Measurements from ENCODE around the gene SLC23A2.
"Not testable (repeated sequence)": the region's sequence is repeated elsewhere in the genome, so short reads cannot be mapped to it uniquely, and the experiment has no call there.

SLC23A2 gene

GRCh38 chr20:5001174-5002076, at the start of gene SLC23A2:
Gene SLC23A2, minus strand, starts transcription at chr20:5001510. Its CDS starts 68,948 bp downstream, at chr20:4932562.
- DNase-seq: peak; percentile 27

DNA sequence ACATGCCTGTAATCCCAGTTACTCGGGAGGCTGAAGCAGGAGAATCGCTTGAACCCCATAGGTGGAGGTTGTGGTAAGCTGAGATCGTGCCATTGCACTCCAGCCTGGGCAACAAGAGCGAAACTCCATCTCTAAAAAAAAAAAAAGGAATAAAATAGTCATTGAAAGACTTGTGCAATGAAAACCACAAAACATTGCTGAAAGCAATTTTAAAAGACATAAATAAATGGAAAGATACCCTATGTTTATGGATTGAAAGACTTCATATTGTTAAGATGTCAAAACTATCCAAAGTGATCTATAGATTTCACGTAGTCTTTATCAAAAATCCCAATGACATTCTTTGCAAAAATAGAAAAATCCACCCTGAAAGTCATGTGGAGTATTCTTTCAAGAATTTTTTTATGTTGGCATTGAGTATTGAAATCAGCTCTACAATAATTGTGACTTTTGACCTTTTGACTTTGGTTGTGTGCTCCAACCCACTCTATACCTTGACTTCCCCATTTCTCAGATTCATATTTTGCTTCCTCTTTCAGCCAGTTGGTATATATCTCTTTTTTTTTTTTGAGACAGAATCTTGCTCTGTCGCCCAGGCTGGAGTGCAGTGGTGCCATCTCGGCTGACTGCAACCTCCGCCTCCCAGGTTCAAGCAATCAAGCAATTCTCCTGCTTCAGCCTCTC, 45.5 kb upstream of the SLC23A2 start:
- DNase-seq: no peak

DNA sequence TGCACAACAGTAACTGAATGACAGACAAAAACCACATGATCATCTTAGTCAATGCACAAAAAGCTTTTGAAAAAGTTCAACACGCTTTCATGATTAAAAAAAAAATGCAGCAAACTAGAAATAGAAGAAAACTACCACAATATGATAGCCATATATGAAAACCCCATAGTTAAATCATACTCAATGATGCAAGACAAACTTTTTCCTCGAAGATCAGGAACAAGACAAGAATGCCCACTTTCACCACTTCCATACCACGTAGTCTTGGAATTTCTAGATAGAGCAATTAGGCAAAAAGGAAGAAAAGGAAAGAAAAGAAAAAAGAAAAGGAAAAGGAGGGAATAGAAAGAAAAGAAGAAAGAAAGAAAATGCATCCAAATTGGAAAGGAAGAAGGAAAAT, 44.6 kb upstream of the SLC23A2 start:
- DNase-seq: no peak

GRCh38 chr20:5044075-5044620, 42.8 kb upstream of the SLC23A2 start:
- no peak for DNase-seq

DNA sequence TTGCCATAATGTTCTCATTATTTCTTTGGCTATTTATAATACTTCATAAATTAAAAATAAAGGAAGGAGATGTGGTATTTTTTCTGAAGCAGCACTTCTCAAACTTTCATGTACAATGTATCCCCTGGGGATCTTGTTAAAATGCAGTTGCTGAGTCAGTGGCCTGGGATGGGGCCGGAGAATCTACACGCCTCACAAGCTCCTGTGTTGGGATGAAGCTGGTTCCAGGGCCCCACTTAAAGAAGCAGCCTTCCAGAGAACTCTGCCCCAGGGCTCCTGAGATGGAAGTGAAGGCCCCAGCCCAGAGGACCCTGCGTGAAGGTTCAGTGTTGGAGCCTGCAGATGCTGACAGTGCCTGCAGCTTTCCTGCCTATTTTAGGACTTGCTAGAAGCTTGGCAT, 40.1 kb upstream of the SLC23A2 start:
- DNase-seq: peak; percentile 81

- no peak for DNase-seq
These were observed 39.0 kb upstream of the SLC23A2 start for GRCh38 chr20:5040345-5040744.

- no peak for DNase-seq
These were observed 38.6 kb upstream of the SLC23A2 start for GRCh38 chr20:5039889-5040288.

GRCh38 chr20:5039255-5039657, 37.9 kb upstream of the SLC23A2 start:
- no peak for DNase-seq

DNA sequence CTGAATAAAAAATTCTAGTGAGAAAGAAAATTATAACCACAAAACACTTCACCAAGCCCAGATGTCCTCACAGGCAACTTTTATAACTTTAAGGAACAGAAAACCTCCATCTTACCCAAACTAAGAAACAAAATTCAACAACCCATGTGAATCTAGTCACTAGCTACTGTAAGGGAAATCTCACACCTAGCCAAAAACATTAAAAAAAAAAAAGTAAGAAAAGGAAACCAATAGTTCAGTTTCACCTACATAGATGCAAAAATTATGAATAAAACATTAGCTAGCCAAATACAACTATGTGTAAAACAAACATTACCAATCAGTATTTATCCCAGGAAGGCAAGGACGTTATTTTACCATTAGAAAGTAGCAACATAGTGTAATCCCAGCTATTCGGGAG, 35.5 kb upstream of the SLC23A2 start:
- DNase-seq: no peak

- not testable (repeated sequence) for DNase-seq
These were observed 34.2 kb upstream of the SLC23A2 start for GRCh38 chr20:5035518-5035917.

- DNase-seq: peak; percentile 29
These were observed 32.3 kb upstream of the SLC23A2 start for GRCh38 chr20:5033566-5033965.

DNA sequence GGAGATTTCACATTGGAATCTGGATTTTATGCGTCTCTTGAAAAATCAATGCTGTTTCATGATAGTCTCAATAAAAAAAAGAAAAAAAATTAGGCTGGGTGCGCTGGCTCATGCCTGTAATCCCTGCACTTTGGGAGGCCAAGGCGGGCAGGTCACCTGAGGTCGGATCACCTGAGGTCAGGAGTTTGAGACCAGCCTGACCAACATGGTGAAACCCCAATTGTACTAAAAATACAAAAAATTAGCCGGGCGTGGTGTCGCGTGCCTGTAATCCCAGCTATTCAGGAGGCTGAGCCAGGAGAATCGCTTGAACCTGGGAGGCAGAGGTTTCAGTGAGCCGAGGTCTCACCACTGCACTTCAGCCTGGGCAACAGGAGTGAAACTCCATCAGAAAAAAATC, 30.4 kb upstream of the SLC23A2 start:
- DNase-seq: not testable (repeated sequence)

- DNase-seq: no peak
These were observed 29.9 kb upstream of the SLC23A2 start for GRCh38 chr20:5031206-5031557.

- no peak for DNase-seq
These were observed 29.3 kb upstream of the SLC23A2 start for GRCh38 chr20:5030348-5031205.

DNA sequence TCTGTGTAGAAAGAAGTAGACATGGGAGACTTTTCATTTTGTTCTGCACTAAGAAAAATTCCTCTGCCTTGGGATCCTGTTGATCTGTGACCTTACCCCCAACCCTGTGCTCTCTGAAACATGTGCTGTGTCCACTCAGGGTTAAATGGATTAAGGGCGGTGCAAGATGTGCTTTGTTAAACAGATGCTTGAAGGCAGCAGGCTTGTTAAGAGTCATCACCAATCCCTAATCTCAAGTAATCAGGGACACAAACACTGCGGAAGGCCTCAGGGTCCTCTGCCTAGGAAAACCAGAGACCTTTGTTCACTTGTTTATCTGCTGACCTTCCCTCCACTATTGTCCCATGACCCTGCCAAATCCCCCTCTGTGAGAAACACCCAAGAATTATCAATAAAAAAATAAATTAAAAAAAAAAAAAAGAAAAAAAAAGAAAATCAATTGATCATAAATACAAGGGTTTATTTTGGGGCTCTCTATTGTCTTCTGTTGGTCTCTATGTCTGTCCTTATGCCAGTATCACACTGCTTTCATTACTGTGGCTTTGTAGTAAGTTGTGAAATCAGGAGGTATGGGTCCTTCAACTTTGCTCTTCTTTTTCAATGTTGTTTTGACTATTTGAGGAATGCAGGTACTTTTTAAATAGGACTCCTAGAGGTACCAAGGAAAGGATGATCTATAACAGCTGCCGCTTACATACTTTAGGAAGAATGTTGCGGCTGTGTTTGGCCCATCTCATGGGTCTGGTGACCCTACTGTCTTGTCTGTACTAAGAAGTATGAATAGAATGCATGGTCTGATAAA, 27.1 kb upstream of the SLC23A2 start:
- not testable (repeated sequence) for DNase-seq

GRCh38 chr20:5024982-5025381, 23.7 kb upstream of the SLC23A2 start:
- DNase-seq: no peak

GRCh38 chr20:5024103-5024502, 22.8 kb upstream of the SLC23A2 start:
- no peak for DNase-seq

- not testable (repeated sequence) for DNase-seq
These were observed 21.9 kb upstream of the SLC23A2 start for GRCh38 chr20:5023171-5023570.

- DNase-seq: no peak
These were observed 19.4 kb upstream of the SLC23A2 start for GRCh38 chr20:5020760-5021159.

DNA sequence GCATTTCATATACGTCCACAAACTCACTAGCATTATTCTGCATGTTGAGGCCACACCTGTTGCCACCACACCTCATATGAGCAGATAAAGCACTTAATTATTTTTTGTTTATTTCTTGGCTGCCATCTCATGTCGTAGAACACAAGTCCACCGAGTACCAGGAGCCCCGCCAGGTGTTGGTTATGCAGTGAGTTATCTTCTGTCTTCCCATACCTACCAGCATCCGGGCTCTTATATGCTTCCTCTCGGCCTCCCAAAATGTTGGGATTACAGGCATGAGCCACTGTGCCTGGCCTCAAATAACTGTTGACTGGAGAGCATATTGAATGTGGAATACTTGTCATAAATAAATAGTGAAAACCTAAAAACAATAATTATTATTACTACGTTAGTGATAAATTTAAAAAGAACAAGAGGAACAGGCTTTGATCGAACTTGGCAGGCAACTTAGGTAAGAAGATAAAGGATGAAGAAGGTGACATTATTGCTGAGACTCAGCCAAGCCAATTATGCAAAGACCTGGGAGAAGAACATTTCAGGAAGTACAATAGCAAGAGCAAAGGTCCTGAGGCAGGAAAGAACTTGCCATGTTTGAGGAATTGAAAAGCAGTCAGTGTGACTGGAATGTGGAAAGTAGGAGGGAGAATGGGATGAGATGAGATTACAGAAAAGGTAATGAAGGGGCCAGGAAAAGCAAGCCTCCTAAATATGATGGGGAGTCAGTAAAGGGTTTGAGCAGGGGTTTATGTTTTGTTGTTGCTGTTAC, 12.6 kb upstream of the SLC23A2 start:
- no peak for DNase-seq

GRCh38 chr20:5008759-5009158, 7.4 kb upstream of the SLC23A2 start:
- no peak for DNase-seq

All from fibroblast of skin of right quadriceps (primary cell).